Erythroblast (primary cell): ENCODE measurements around the gene CAMK1D.

Experiments
- GATA1 ChIP-seq: IDR thresholded peaks from 2 replicates; pipeline ENCODE4 v1.6.1; 2011; ENCODE audit warnings: low read depth, mild to moderate bottlenecking, control low read depth, low read length, moderate library complexity
- POLR2A ChIP-seq: IDR thresholded peaks from 2 replicates; pipeline ENCODE4 v1.6.1; 2011; ENCODE audit warnings: mild to moderate bottlenecking, low read length

DNA sequence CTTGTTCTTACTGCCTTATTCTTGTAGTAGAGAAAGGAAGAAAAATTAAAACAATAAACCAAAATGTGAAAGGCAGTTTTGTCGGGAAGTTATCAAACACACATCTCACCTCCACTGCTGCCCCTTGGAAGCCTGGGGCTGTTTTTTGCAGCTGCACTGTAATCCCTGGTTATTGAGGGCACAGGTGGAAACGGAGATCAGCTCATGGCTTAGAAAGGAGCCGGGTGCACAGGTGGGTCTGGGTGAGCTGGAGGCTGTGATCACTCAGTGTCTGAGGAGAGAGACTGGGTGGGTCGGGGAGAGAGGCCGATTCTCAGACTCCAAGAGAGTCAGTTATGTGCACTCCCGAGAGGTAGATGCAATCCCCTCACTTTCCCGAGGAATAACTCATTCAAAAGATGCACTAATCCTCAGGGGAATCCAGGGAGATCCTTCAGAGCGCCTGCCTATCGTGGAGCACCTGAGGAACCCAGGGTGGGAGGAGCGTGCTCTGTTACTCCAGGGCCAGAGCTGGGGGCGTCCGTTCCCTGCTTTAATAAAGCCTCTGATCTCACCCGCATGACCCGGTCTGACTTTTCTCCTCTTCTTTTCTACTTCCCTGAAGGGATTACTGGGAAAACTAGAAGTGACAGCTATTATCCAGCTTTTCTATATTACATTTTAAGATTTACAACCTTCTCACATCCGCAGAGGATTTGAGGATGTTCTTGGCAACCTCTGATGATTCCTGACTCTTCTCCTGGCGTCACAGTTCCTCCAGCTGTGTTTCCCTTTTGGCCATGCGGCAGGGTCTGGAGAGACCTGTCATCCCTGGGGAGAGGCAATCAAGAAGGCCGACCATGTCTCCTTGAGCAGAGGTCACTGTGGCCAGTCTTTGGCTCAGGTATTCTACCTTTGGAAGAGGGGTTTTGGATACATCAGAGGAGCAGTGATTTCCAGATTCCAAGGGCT lies 82.1 kb downstream of the CAMK1D start:
- TF ChIP-seq POLR2A (no peak), GATA1 (no peak)
